Stomach (tissue), 4 donors: ENCODE data around the gene HNRNPD.
"Not testable (repeated sequence)": the region's sequence is repeated elsewhere in the genome, so short reads cannot be mapped to it uniquely, and the experiment has no call there.

Source experiments
- POLR2AphosphoS5 ChIP-seq, 3 donors: sonication (generic); formaldehyde crosslinking; IDR thresholded peaks; one replicate each; pipeline ENCODE4 v1.6.1; 2016; ENCODE audit warnings: antibody characterized with exemption in 3 of 3
- TF ChIP-seq, protein P1 (sequence below), 7 experiments: fragments of 450-650 bp in 4 of 7; fragments of 200-600 bp in 3 of 7; sonication (generic) in 3 of 7; IDR thresholded peaks; one replicate each; pipeline ENCODE4 v1.5.1; 2016 to 2019; ENCODE audit warnings: antibody characterized with exemption in 7 of 7, control low read depth in 2 of 7, mild to moderate bottlenecking in 1 of 7

DNA sequence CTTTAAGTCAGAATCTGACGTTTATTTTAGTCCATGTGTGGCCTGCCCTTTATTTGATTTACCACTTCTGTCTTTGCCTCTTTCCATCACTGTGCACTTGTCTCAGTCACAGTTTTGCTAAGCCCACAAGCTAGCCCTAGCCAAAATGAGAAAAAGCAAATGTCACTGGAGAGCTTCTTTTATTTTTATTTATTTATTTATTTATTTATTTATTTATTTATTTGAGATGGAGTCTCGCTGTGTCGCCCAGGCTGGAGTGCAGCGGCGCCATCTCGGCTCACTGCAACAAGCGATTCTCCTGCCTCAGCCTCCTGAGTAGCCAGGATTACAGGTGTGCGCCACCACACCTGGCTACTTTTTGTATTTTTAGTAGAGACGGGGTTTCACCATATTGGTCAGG, 16.3 kb upstream of the HNRNPD start:
- TF ChIP-seq POLR2AphosphoS5 (IDR thresholded peaks at IDR 0.05): not testable (repeated sequence)
- TF ChIP-seq, protein P1, sequence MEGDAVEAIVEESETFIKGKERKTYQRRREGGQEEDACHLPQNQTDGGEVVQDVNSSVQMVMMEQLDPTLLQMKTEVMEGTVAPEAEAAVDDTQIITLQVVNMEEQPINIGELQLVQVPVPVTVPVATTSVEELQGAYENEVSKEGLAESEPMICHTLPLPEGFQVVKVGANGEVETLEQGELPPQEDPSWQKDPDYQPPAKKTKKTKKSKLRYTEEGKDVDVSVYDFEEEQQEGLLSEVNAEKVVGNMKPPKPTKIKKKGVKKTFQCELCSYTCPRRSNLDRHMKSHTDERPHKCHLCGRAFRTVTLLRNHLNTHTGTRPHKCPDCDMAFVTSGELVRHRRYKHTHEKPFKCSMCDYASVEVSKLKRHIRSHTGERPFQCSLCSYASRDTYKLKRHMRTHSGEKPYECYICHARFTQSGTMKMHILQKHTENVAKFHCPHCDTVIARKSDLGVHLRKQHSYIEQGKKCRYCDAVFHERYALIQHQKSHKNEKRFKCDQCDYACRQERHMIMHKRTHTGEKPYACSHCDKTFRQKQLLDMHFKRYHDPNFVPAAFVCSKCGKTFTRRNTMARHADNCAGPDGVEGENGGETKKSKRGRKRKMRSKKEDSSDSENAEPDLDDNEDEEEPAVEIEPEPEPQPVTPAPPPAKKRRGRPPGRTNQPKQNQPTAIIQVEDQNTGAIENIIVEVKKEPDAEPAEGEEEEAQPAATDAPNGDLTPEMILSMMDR (IDR thresholded peaks at IDR 0.05): not testable (repeated sequence)
